D721Med (cell line): ENCODE results near the gene UBL4A.

ENCODE experiments used
- DNase-seq: peaks from one replicate; pipeline ENCODE4 v3.0.0; 2011; ENCODE audit warnings: low spot score; ENCODE audit not compliant: insufficient read length
- FAIRE-seq: peaks from 2 replicates; lab custom pipeline; 2011; peaks lifted over from hg19 to GRCh38; lab: Jason Lieb, UNC
- CTCF ChIP-seq: IDR thresholded peaks from 2 replicates; pipeline ENCODE4 v1.5.1; 2012; ENCODE audit warnings: mild to moderate bottlenecking, control low read depth; ENCODE audit not compliant: insufficient read depth; ENCODE audit errors: missing control alignments

The UBL4A gene

GRCh38 chrX:154468217-154468616, 18.2 kb downstream of the UBL4A start:
- DNase-seq (no peak), FAIRE-seq (no peak)
- TF ChIP-seq CTCF = no peak

GRCh38 chrX:154467556-154467955, 18.9 kb downstream of the UBL4A start:
- DNase-seq (no peak), FAIRE-seq (no peak)
- no peak for TF ChIP-seq CTCF

GRCh38 chrX:154466907-154467306, 19.5 kb downstream of the UBL4A start:
- no peak for FAIRE-seq
- DNase-seq = no peak
- TF ChIP-seq CTCF = no peak

GRCh38 chrX:154466036-154466435, 20.4 kb downstream of the UBL4A start:
- no peak for DNase-seq
- TF ChIP-seq CTCF = no peak
- no peak for FAIRE-seq

GRCh38 chrX:154465601-154466000, 20.8 kb downstream of the UBL4A start:
- no peak for FAIRE-seq
- DNase-seq = no peak
- TF ChIP-seq CTCF = no peak

- TF ChIP-seq CTCF = no peak
- DNase-seq (no peak), FAIRE-seq (no peak)
Measured at GRCh38 chrX:154464806-154465365, 21.5 kb downstream of the UBL4A start.

GRCh38 chrX:154463611-154464220, 22.7 kb downstream of the UBL4A start:
- no peak for DNase-seq
- no peak for FAIRE-seq
- no peak for TF ChIP-seq CTCF
